NCI-H2081 (cell line): ENCODE data around the gene ELL.
A peak's percentile ranks its signal among the peaks of the same experiment; 100 is the strongest.

ENCODE experiments used
- DNase-seq, 2 experiments: peaks; one replicate each; lab custom pipeline; 2025; lab: John Stamatoyannopoulos, UW

Gene ELL

GRCh38 chr19:18469069-18469846 is 52.6 kb downstream of the ELL start:
- peak in 1 of 2 experiments; percentile 17 for DNase-seq

DNA sequence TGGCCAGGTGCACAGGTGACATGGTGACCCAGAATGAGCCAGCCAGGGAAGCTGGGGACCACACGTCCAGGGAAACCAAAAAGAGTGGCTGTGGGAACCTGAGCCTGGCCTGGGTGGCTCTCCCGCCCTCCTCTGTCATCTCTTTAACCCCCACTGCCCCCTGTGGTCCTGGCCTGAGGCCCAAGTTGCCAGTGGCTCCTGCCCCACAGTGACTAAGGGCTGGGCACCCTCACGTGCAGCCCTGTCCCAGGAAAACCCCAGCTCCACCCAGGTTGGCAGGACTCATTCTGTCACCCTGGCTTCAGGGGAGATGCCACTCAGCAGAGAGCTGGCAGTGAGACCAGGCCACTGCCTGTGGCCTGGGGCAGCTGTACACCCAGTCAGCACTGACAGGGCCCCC is 53.4 kb downstream of the ELL start:
- DNase-seq, result no peak

GRCh38 chr19:18467978-18468377 is 53.9 kb downstream of the ELL start:
- no peak for DNase-seq

DNA sequence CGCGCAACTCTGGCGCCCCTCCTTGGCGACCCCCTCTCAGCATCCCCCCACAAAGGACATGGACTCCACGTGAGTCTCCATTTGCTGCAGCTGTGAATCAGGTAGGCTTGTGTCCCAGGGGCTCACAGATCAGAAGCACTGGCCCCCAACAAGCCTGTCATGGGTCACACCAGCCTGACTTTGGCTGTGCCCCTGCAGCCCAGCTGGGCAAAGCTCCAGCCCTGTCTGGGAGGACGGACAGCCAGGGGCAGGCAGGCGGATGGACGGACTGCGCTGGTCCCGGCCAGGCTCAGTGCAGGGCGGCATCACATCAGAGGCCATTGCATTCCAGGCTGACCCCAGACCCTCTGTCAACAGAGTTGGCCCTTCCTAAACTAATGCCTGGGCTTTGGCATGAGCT is 55.5 kb downstream of the ELL start:
- DNase-seq, result no peak

GRCh38 chr19:18465964-18466339 is 55.9 kb downstream of the ELL start:
- DNase-seq, result no peak

DNA sequence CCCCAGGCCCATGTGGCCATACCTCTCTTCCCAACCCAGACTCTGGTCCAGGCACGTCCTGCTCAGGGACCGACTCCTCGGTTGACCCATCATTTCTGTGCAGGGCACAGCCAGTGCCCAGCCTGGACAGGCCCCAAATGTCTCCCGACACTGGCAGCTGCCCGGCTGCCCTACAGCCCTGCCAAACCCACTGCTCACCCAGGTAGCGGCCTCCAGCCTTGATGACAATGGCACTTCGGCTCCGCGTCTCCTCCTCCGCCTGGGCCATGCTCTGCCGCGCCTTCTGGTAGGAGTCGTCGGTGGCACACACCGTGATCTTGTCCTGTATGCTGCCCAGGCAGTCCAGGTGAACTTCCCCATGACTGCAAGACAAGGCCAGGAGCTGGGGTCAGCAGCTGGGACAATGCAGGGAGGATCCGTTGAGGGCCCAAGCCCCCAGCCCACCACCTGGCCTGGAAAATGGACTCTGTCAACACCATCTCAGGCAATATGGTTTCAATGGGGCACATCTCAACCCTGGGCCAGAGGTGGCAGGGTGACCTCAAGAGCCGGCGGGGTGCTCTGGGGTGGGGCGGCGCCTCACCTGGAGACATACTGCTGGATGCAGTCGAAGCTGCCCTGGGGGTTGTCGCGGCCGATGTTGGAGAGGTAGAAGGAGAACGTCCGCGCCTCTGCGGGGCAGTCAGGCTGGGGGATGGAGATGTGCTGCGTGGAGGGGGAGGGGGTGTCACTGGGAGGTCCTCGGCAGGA is 56.5 kb downstream of the ELL start:
- DNase-seq, result no peak

- peak; percentile 69 to 92 for DNase-seq
Observed at GRCh38 chr19:18464646-18465045, 57.2 kb downstream of the ELL start.

DNA sequence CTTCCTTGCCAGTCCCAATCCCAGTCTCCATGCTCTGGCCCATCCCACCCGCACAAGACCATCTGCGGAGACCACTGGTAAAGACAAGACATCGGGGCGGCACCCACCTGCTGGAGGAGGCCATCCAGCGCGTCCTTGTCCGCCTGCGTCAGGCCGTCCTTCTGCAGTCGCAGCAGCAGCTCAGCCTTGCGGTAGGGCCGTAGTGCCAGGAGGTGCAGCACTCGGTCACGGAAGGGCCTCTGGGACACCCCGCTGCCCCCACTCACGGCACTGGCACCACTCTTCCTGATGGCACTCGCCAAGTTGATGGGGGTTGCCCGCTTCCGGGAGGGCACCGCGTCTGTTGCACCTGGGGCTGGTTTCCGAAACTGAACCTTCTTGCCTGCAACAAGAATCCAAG is 60.4 kb downstream of the ELL start:
- DNase-seq, result no peak

DNA sequence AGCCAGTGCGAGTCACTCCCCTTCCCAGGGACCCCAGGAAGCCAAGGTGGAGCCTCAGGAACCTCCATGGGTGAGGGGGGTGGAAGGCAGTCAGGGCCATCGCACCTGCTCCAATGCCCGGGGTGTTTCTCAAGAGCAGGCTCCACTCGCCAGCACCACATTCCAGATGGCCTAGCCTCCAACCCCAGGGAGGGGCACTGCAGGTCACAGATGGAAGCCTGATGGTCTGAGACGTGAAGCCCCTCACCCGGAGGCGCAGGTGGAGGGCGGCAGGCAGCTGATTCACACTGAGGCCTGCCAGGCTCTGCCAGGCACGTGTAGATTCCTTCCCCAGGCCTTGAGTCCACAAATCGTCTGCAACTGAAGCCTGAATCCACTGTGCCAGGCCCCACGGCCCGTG is 61.0 kb downstream of the ELL start:
- no peak for DNase-seq

GRCh38 chr19:18457483-18458331 is 64.2 kb downstream of the ELL start:
- no peak for DNase-seq

- no peak for DNase-seq
Observed at GRCh38 chr19:18456974-18457373, 64.9 kb downstream of the ELL start.

GRCh38 chr19:18456279-18456678 is 65.6 kb downstream of the ELL start:
- DNase-seq, result no peak

GRCh38 chr19:18453269-18454024 is 68.4 kb downstream of the ELL start:
- no peak for DNase-seq

DNA sequence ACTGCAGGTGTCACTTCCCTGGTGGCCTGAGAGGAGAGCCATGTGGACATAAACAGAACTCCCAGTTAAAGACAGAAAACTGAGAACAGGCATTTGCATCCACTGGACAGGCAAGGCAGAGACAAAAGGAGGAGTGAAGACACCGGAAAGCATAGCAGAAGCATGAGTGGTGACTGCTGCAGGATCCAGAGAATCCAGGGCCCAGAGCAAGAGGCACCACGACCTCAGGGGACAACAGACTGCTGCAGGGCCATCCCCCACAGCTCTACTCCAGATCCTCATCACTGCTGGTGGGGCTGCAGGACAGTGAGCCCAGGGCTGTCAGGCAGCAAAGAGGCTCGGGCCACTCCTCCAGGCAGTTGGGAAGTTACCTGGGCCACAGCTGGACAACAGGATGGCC is 69.5 kb downstream of the ELL start:
- DNase-seq, result no peak

DNA sequence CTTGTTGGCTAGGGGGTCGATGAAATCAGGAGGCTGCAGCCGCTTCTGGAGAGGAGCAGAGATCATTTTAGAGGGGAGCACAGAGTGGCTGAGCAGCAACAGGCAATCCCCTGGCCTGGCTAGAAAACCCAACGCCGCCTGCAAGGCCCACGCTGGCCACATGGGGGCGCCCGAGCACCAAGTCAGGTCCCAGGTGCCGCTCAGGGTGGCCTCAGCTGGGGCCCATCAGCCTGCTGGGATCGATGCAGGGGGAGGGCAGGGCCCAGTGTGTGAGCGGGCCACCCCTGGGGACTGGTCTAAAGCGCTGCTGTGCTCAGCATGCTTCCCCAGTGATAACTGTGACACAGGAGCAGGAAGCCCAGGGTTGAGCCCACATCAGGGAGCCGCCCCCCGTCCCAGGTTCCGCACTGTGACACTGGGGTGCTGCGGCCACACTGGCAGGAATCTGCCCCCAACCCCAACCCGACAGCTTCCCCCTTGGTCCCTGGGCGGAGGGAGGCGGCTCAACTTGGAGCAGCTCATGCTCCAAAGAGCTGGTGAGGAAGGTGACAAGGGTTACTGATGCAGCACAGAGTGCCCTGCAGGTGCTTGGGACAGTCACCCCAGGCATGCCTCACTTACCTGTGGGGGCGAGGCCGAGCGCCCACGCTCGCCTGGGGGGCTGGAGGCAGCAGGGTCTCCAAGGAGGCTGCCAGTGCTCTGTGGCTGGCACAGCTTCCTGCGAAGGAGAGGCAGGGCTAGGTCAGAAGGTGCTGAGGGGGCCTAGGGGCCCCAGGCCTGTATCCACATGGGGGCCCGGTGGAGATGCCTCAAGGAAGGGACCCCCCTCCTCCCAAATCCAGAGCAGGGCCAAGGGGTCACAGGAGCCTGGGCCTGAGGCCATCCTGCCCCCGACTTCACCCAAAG is 70.7 kb downstream of the ELL start:
- peak; percentile 62 to 74 for DNase-seq

DNA sequence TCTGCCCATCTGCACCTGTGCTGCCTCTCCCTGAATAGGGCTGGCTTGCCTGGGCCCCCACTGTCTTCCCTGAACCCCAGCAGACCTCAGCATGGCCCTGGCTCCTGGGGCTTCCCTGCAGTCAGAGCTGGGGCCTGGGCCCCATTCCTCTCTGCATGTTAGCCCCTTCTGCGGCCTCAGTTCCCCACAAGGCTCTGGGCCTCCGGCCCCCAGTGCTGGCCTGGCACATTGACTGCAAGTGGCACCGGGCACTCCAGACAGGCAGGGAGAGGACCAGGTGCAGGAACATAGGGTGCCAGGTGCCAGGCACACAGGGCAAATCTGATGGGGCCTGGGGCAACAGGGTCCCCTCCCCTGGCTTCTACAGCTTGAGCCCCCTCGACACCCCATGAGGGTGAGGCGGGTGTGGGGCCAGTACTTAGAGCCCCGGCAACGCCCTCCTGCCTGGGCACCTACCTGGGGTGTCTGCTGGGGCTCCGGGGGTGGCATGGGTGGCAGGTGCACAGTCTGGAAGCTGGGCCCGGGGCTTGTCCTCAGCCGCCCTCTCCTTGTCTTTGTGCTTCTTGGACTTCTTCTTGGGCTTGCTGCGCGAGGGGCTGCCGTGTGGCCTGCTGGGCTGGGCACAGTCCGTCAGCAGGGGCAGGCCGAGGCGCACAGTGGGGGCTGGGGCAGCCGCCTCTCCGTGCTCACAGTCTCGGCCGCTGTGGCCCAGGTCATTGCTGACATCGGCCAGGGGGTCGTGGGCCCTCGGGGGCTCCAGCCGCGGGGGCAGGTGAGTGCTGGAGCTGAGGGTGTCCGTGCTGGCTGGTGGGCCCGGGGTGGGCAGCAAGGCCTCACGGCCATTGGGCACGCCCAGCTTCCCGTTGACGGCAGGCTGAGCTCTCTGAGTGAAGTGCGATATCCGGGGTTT is 71.6 kb downstream of the ELL start:
- DNase-seq, result no peak

DNA sequence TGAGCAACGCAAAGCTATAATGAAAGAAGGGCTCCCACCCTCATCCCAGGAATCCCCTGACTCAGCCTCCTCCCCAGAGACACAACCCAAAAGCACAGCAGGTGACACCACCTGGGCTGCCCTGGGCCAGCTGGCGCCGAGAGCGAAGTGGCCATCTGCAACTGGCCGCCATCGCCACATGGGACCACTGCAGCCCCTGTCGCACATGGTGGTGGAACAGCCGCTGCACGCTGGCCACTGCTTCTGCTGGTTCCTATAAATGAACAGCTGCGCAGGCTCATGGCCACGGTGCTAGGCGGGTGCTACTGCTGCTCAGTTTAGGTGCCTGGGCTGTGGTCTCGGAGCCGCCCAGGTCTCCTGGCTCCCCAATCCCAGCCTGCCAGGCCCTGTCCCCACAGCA is 72.3 kb downstream of the ELL start:
- DNase-seq, result no peak

DNA sequence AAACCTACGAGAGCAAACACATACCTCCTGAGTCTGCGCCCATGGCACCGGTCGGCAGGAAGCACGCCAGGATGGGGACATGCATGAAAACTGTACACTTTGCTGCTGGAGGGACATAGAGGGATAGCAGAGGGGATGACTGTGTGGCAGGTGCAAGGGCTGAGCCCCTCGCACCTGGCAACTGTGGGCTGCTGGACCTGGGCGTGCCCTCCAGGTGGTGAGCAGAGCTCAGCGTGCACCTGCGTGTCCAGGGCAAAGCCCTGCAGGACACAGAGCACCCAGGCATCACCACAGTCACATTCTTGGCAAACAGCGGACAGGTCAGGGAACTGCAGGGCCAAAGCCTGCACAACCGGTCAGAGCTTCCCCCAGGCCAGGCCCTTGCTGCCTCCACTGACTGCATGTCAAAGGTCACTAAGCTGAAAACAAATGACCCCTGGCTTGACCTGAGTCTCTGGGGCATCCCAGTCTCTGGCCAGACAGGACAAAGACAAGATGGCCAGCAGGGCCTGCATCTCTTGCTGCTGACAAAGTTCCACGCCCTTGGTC is 75.0 kb downstream of the ELL start:
- DNase-seq, result no peak

DNA sequence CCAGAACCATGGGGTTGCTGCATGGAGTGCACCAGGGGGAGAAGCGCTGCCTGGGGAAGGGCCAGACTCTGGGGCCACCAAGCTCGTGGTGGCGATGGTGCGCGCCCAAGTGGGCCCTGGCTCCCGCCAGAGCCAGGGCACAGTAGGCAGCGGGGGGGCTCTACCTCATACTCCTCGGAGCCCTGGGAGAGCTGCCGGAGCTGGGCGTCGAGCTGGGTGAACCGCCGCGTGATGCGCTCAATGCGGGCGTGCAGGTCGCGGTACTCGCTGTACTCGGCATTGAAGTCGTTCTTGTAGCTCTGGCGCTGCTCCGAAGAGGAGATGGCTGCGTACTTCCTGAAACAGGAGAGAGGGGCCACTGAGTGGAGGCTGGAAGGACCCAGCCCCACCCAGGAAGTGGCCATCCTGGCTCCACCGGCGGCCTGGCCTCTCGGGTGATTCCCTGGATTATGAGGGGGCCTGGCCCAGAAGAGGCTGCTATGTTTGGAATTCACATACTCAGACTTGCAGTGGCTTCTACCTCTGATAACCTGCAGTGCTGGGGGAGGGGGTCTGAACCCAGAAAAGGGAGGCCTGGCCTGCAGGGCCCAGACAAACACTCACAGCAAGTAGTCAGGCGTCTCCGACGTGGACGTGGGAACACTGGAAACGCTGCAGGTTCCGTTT is 75.6 kb downstream of the ELL start:
- DNase-seq, result no peak
